Measurements from ENCODE around the gene DLG3.

GRCh38 chrX:70476166-70476933 is 31.7 kb downstream of the DLG3 start:
- TF ChIP-seq CTCF (conservative IDR thresholded peaks at IDR 0.05; ENCODE audit: low read depth, low read length) (no peak), EZH2 (IDR thresholded peaks at IDR 0.05; ENCODE audit: low read length, unreplicated experiment) (no peak), EZH2phosphoT487 (IDR thresholded peaks at IDR 0.05; ENCODE audit: borderline replicate concordance, low read length) (no peak)

Measured in PC-3 (cell line).